ENCODE measurements around the gene CPNE7. TPM values are rescaled to one million over a fixed set of nuclear protein-coding genes. Genes with fewer than 3 reads are reported as not detected.

Gene CPNE7
- total and polyA plus RNA-seq, 2 of the 13 experiments (the other 11 are each of a cell fraction or from before 2014, with no cell fraction given), result 0.59 TPM; not detected in 1

DNA sequence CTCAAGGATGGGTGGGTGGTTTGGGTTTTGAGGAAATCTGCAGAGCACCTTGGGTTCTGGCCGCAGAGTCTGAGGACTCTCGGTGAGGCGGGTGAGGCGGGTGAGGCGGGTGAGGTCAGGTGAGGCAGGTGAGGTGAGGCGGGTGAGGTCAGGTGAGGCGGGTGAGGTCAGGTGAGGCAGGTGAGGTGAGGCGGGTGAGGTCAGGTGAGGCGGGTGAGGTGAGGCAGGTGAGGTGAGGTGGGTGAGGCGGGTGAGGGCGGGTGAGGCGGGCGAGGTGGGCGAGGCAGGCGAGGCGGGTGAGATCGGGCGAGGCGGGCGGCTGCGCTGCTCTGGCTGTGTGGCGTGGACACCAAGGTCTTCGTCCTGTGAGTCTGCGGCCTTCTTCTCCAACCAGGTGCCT lies 39.2 kb upstream of the CPNE7 start (continued):
- TF ChIP-seq, protein P1, sequence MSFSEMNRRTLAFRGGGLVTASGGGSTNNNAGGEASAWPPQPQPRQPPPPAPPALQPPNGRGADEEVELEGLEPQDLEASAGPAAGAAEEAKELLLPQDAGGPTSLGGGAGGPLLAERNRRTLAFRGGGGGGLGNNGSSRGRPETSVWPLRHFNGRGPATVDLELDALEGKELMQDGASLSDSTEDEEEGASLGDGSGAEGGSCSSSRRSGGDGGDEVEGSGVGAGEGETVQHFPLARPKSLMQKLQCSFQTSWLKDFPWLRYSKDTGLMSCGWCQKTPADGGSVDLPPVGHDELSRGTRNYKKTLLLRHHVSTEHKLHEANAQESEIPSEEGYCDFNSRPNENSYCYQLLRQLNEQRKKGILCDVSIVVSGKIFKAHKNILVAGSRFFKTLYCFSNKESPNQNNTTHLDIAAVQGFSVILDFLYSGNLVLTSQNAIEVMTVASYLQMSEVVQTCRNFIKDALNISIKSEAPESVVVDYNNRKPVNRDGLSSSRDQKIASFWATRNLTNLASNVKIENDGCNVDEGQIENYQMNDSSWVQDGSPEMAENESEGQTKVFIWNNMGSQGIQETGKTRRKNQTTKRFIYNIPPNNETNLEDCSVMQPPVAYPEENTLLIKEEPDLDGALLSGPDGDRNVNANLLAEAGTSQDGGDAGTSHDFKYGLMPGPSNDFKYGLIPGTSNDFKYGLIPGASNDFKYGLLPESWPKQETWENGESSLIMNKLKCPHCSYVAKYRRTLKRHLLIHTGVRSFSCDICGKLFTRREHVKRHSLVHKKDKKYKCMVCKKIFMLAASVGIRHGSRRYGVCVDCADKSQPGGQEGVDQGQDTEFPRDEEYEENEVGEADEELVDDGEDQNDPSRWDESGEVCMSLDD (CRISPR knock-in tag; IDR thresholded peaks at IDR 0.05; ENCODE audit: borderline replicate concordance), result no peak
- TF ChIP-seq KLF12 (CRISPR knock-in tag; IDR thresholded peaks at IDR 0.05; ENCODE audit: borderline replicate concordance), result no peak

DNA sequence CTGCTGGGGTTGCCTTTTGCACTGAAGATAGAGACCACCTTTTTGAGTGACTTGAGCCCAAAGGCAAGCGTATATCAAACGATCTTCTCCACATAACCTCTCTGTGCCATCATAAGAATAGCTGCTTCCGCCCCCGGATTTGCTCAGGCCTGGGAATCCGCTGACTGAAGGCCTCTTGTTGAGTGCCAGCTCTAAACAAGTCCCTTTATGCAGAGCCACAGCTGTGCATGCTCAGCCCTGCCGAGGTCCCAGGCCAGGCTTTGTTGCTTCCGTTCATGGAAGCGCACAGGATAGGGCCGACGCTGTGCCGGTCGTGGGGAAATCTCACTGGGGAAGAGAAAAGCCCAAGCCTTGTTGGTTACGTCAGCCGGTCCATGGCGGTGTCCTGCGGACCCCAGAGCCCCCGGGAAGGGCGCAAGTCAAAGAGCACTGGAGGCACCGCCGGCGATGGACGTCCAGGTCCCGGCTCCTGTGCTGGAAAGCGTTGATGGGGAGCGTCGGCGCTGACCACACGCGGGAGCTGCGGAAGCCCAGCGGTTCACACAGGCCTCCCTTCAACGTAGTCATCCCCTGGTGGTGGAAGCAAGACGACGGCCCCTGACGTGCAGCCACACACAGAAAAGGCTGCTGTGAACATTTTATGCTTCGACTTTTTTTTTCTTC lies 38.5 kb upstream of the CPNE7 start:
- WGBS (ENCODE audit: low lambda C conversion rate), result 93% methylated on average over 36 of the region's 36 CpGs
- in situ Hi-C loops (cut with HindIII; ENCODE audit: extremely low pct_ligation_motif_present, low pct_unique_long_range_greater_than_20kb), result no loop called here
- FAIRE-seq, result no peak

More for the DNA sequence above, 38.5 kb upstream of the CPNE7 start:
- H3K27me3 ChIP-seq (ENCODE audit: control insufficient read depth in 1 of 2, insufficient read depth in 2 of 2, low read length in 2 of 2), result no peaks in the 10 kb centered on the region; a peak in 1 of 5 replicates
- TF ChIP-seq KDM4B (CRISPR knock-in tag; IDR thresholded peaks at IDR 0.05) (no peak), ZNF460 (CRISPR knock-in tag; IDR thresholded peaks at IDR 0.05; ENCODE audit: borderline replicate concordance) (no peak), AGO2 (optimal IDR thresholded peaks at IDR 0.05; ENCODE audit: low read depth, low read length) (peak; percentile 2)
- TF ChIP-seq, protein P2, sequence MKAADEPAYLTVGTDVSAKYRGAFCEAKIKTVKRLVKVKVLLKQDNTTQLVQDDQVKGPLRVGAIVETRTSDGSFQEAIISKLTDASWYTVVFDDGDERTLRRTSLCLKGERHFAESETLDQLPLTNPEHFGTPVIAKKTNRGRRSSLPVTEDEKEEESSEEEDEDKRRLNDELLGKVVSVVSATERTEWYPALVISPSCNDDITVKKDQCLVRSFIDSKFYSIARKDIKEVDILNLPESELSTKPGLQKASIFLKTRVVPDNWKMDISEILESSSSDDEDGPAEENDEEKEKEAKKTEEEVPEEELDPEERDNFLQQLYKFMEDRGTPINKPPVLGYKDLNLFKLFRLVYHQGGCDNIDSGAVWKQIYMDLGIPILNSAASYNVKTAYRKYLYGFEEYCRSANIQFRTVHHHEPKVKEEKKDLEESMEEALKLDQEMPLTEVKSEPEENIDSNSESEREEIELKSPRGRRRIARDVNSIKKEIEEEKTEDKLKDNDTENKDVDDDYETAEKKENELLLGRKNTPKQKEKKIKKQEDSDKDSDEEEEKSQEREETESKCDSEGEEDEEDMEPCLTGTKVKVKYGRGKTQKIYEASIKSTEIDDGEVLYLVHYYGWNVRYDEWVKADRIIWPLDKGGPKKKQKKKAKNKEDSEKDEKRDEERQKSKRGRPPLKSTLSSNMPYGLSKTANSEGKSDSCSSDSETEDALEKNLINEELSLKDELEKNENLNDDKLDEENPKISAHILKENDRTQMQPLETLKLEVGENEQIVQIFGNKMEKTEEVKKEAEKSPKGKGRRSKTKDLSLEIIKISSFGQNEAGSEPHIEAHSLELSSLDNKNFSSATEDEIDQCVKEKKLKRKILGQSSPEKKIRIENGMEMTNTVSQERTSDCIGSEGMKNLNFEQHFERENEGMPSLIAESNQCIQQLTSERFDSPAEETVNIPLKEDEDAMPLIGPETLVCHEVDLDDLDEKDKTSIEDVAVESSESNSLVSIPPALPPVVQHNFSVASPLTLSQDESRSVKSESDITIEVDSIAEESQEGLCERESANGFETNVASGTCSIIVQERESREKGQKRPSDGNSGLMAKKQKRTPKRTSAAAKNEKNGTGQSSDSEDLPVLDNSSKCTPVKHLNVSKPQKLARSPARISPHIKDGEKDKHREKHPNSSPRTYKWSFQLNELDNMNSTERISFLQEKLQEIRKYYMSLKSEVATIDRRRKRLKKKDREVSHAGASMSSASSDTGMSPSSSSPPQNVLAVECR (CRISPR knock-in tag; IDR thresholded peaks at IDR 0.05; ENCODE audit: borderline replicate concordance), result 0 out of 2 replicates have a peak, but pooled peaks have one; percentile 19
- intact Hi-C loops (cut with micrococcal nuclease; ENCODE audit: unreplicated experiment), result no loop called here
- no peak overlapping the region for H3K9ac ChIP-seq (ENCODE audit: insufficient read depth, low read depth, low read length)
- H2AFZ ChIP-seq (ENCODE audit: low read length), result no peak overlapping the region
- no peaks in the 10 kb centered on the region for H3K79me2 ChIP-seq (ENCODE audit: insufficient read depth, low read length)
- POLR2A ChIA-PET, result interaction anchor here (0.6 kb wide), 1 partner anchor 9 kb away, joined by 3 read pairs; no protein-coding TSS in a partner anchor
- DNase-seq (ENCODE audit: low spot score) (no peak), ATAC-seq (peak; percentile 9; the same call in 2 of the 3 replicates)
- H3K9me3 ChIP-seq (ENCODE audit: low read length), result no peaks in the 10 kb centered on the region
- H3K36me3 ChIP-seq (replicated peaks in 1 of 2; ENCODE audit: control insufficient read depth in 1 of 2, insufficient read depth in 2 of 2, low read length in 2 of 2), result peaks cover 41 to 61% of the 10 kb centered on the region in 2 experiments
- 0 out of 2 replicates have a peak, but pooled peaks cover 4% of the 10 kb centered on the region for H3K4me1 ChIP-seq (ENCODE audit: insufficient read depth, low read length)
- no TSS peak for BruUV-seq (replicated peaks)
- no peak overlapping the region for H3K27ac ChIP-seq (ENCODE audit: extremely low read length, insufficient read depth, low read length)
- H3K4me3 ChIP-seq (replicated peaks in 1 of 3; ENCODE audit: insufficient read depth in 1 of 3, low read depth in 2 of 3, low read length in 3 of 3), result no peak overlapping the region
- no peak overlapping the region for H3K4me2 ChIP-seq (ENCODE audit: low read depth, low read length)
- 0 out of 2 replicates have a peak, but pooled peaks cover 3% of the 10 kb centered on the region for H4K20me1 ChIP-seq (ENCODE audit: insufficient read depth, low read length)
- CTCF ChIA-PET (ENCODE audit: low intra/inter-chr PET ratio, low total read pairs), result no interaction called here

All from HepG2 (cell line).